Smooth muscle cell (in vitro differentiated cells): ENCODE results near the gene ZMYND11. TPM values are rescaled to one million over a fixed set of nuclear protein-coding genes. Genes with fewer than 3 reads are reported as not detected.
"Not testable (repeated sequence)": the region's sequence is repeated elsewhere in the genome, so short reads cannot be mapped to it uniquely, and the experiment has no call there.

Source experiments
- DNase-seq: peaks from one replicate; lab custom pipeline; 2025; ENCODE audit not compliant: unreplicated experiment; lab: John Stamatoyannopoulos, UW
- H2AFZ ChIP-seq: fragments of 200-600 bp; sonication (generic); 2 replicates; pipeline ENCODE4 v1.6.0; 2016; ENCODE audit warnings: antibody characterized with exemption, low read depth, mild to moderate bottlenecking
- H3F3A ChIP-seq: fragments of 200-600 bp; sonication (generic); 2 replicates; pipeline ENCODE4 v1.6.0; 2017; ENCODE audit warnings: antibody characterized with exemption, low read depth
- H3K27ac ChIP-seq: fragments of 200-600 bp; sonication (generic); 2 replicates; pipeline ENCODE4 v1.5.1; 2016; ENCODE audit warnings: low read depth, mild to moderate bottlenecking
- H3K27me3 ChIP-seq: fragments of 200-600 bp; sonication (generic); 2 replicates; pipeline ENCODE4 v1.6.1; 2016; ENCODE audit warnings: low read depth, mild to moderate bottlenecking
- H3K36me3 ChIP-seq: fragments of 200-600 bp; sonication (generic); 2 replicates; pipeline ENCODE4 v1.5.1; 2016; ENCODE audit warnings: low read depth
- H3K4me1 ChIP-seq: fragments of 200-600 bp; sonication (generic); 2 replicates; pipeline ENCODE4 v1.5.1; 2016; ENCODE audit warnings: low read depth
- H3K4me2 ChIP-seq: fragments of 200-600 bp; sonication (generic); 2 replicates; pipeline ENCODE4 v1.6.0; 2016; ENCODE audit warnings: mild to moderate bottlenecking
- H3K4me3 ChIP-seq: fragments of 200-600 bp; sonication (generic); 2 replicates; pipeline ENCODE4 v1.5.1; 2016; ENCODE audit warnings: mild to moderate bottlenecking
- H3K79me2 ChIP-seq: fragments of 200-600 bp; sonication (generic); 2 replicates; pipeline ENCODE4 v1.6.0; 2016; ENCODE audit warnings: low read depth, mild to moderate bottlenecking
- H3K9ac ChIP-seq: fragments of 200-600 bp; sonication (generic); 2 replicates; pipeline ENCODE4 v1.6.0; 2016; ENCODE audit warnings: low read depth
- H3K9me3 ChIP-seq: fragments of 200-600 bp; sonication (generic); replicated peaks from 2 replicates; pipeline ENCODE4 v1.5.1; 2016; ENCODE audit warnings: low read depth
- H4K20me1 ChIP-seq: fragments of 200-600 bp; sonication (generic); 2 replicates; pipeline ENCODE4 v1.6.0; 2016; ENCODE audit warnings: low read depth
- CTCF ChIP-seq: fragments of 200-600 bp; sonication (generic); IDR thresholded peaks from 2 replicates; pipeline ENCODE4 v1.5.1; 2017; ENCODE audit warnings: borderline replicate concordance, mild to moderate bottlenecking, antibody characterized with exemption; ENCODE audit not compliant: insufficient read depth, poor library complexity, severe bottlenecking
- WGBS: methylation state at CpG from one replicate; pipeline ENCODE4 v1.1.7; 2016; ENCODE audit warnings: low lambda C conversion rate; 5-methylcytosine and 5-hydroxymethylcytosine counted together
- polyA plus RNA-seq: library from polyadenylated mRNA; unstranded; fragments of >200 nt; fragmentation: Nextera tagmentation; extraction: Ambion mirVana; gene quantifications from 2 replicates; pipeline ENCODE4 v1.2.1, GENCODE V29; 2016
- total RNA-seq: library from RNA; depleted of rRNA; stranded (reverse); fragments of >200 nt; gene quantifications from 2 replicates; pipeline ENCODE4 v1.2.3, GENCODE V29; 2014

ZMYND11 gene
- total and polyA plus RNA-seq, 2 experiments from 2014 or later = 33.7 to 66.3 TPM

GRCh38 chr10:298033-298432 lies 162.8 kb downstream of the ZMYND11 start:
- no peaks in the 10 kb centered on the region for H3K9me3 ChIP-seq

GRCh38 chr10:299512-299911 lies 164.3 kb downstream of the ZMYND11 start:
- Histone ChIP-seq H4K20me1 (peaks cover 10% of the 10 kb centered on the region), H3K27me3 (no peaks in the 10 kb centered on the region), H3K4me2 (no peak overlapping the region), H3F3A (no peaks in the 10 kb centered on the region), H3K9ac (no peak overlapping the region), H3K4me3 (no peak overlapping the region), H3K27ac (no peak overlapping the region), H3K4me1 (no peaks in the 10 kb centered on the region), H2AFZ (no peak overlapping the region), H3K36me3 (no peaks in the 10 kb centered on the region), H3K9me3 (no peaks in the 10 kb centered on the region), H3K79me2 (no peaks in the 10 kb centered on the region)
- no peak for TF ChIP-seq CTCF
- no peak for DNase-seq
- 100% methylated on average over 2 of the region's 2 CpGs for WGBS

More at GRCh38 chr10:298033-298432, 162.8 kb downstream of the ZMYND11 start:
- H4K20me1 ChIP-seq = peaks cover 15% of the 10 kb centered on the region
- no peak overlapping the region for H3K4me2 ChIP-seq
- H3K27ac ChIP-seq = no peak overlapping the region
- H3F3A ChIP-seq = no peaks in the 10 kb centered on the region
- no peak overlapping the region for H2AFZ ChIP-seq
- no peaks in the 10 kb centered on the region for H3K79me2 ChIP-seq
- no peak overlapping the region for H3K4me3 ChIP-seq
- H3K27me3 ChIP-seq = no peaks in the 10 kb centered on the region
- H3K36me3 ChIP-seq = no peaks in the 10 kb centered on the region
- DNase-seq = no peak
- no peak overlapping the region for H3K9ac ChIP-seq
- TF ChIP-seq CTCF = no peak
- 94% methylated on average over 9 of the region's 9 CpGs for WGBS
- H3K4me1 ChIP-seq = no peaks in the 10 kb centered on the region

GRCh38 chr10:299969-300368 lies 164.7 kb downstream of the ZMYND11 start:
- 95% methylated on average over 7 of the region's 7 CpGs for WGBS
- no peak overlapping the region for H3K27ac ChIP-seq
- no peak for TF ChIP-seq CTCF

GRCh38 chr10:300580-300979 lies 165.3 kb downstream of the ZMYND11 start:
- not testable (repeated sequence) for H3K27ac ChIP-seq, H3K9me3 ChIP-seq, H3K4me1 ChIP-seq, H3K79me2 ChIP-seq, H3K9ac ChIP-seq, H3K4me2 ChIP-seq, H3K27me3 ChIP-seq, H3K36me3 ChIP-seq, H2AFZ ChIP-seq, H3K4me3 ChIP-seq, H3F3A ChIP-seq, DNase-seq
- peaks cover 16% of the 10 kb centered on the region for H4K20me1 ChIP-seq
- WGBS = over 99% methylated on average over 27 of the region's 31 CpGs

More at GRCh38 chr10:299969-300368, 164.7 kb downstream of the ZMYND11 start:
- H3K36me3 ChIP-seq = no peaks in the 10 kb centered on the region
- no peak overlapping the region for H2AFZ ChIP-seq
- H3K27me3 ChIP-seq = no peaks in the 10 kb centered on the region
- no peaks in the 10 kb centered on the region for H3K4me1 ChIP-seq
- H3K9ac ChIP-seq = no peak overlapping the region
- H3K4me2 ChIP-seq = no peak overlapping the region
- DNase-seq = no peak
- no peaks in the 10 kb centered on the region for H3F3A ChIP-seq
- H3K79me2 ChIP-seq = no peaks in the 10 kb centered on the region
- no peaks in the 10 kb centered on the region for H3K9me3 ChIP-seq
- peaks cover 14% of the 10 kb centered on the region for H4K20me1 ChIP-seq
- no peak overlapping the region for H3K4me3 ChIP-seq
